ENCODE measurements around the gene KANSL3.

KANSL3 gene

GRCh38 chr2:96549967-96550786 lies 87.9 kb downstream of the KANSL3 start:
- no peak overlapping the region for H2BK15ac ChIP-seq (ENCODE audit: low read length)
- H2BK120ac ChIP-seq (ENCODE audit: low read depth, low read length): no peak overlapping the region
- H3K4me1 ChIP-seq (ENCODE audit: control insufficient read depth in 2 of 2, insufficient read depth in 1 of 2, low read depth in 1 of 2, low read length in 2 of 2): peaks cover 0 to 4% of the 10 kb centered on the region in 2 donors
- H3K18ac ChIP-seq (ENCODE audit: low read length): peak overlapping the region; percentile 71
- peak overlapping the region; percentile 56 for H2AK5ac ChIP-seq (ENCODE audit: low read depth, low read length)
- no peaks in the 10 kb centered on the region for H3K79me1 ChIP-seq (ENCODE audit: low read depth, low read length)
- H3K9me3 ChIP-seq (replicated peaks in 1 of 2; ENCODE audit: control insufficient read depth in 2 of 2, insufficient read depth in 1 of 2, low read depth in 1 of 2, low read length in 2 of 2): peaks cover 6 to 7% of the 10 kb centered on the region in 2 donors
- H3K14ac ChIP-seq (ENCODE audit: low read length): peak overlapping the region; percentile 56
- no peak overlapping the region for H3K4me2 ChIP-seq (ENCODE audit: insufficient read depth, low read length, poor library complexity, severe bottlenecking)
- no CpG with 5 or more reads among the region's 61 CpGs for WGBS, 2 donors (ENCODE audit: extremely low coverage in 2 of 2, insufficient read length in 2 of 2, insufficient replicate concordance in 1 of 2)
- H2BK5ac ChIP-seq (ENCODE audit: low read length): peak overlapping the region; percentile 53
- H3K36me3 ChIP-seq (replicated peaks in 1 of 2; ENCODE audit: control insufficient read depth in 2 of 2, insufficient read depth in 2 of 2, low read length in 2 of 2): peaks cover 1 to 14% of the 10 kb centered on the region in 2 donors
- H3K27ac ChIP-seq (replicated peaks; ENCODE audit: low read length): no peak overlapping the region
- no peak overlapping the region for H2BK12ac ChIP-seq (ENCODE audit: low read length)
- H3K23ac ChIP-seq (ENCODE audit: low read depth, low read length, poor library complexity): peak overlapping the region; percentile 73
- DNase-seq (ENCODE audit: low spot score): peak; percentile 26
- H3K4ac ChIP-seq (ENCODE audit: low read length): no peak overlapping the region
- no peak overlapping the region for H3K4me3 ChIP-seq (ENCODE audit: low read length in 2 of 2)
- H4K91ac ChIP-seq (ENCODE audit: low read depth, low read length, poor library complexity): no peak overlapping the region
- peaks cover 0 to 5% (median 0%) of the 10 kb centered on the region in 3 experiments for H3K27me3 ChIP-seq (ENCODE audit: control insufficient read depth in 3 of 3, insufficient read depth in 3 of 3, low read depth in 1 of 3, low read length in 3 of 3)
- H2AFZ ChIP-seq (ENCODE audit: low read length): no peak overlapping the region
- peak overlapping the region; percentile 43 for H4K8ac ChIP-seq (ENCODE audit: low read depth, low read length)
- H3K9ac ChIP-seq (ENCODE audit: low read depth, low read length, poor library complexity): no peak overlapping the region

- peaks cover 1 to 14% of the 10 kb centered on the region in 2 donors for H3K36me3 ChIP-seq (replicated peaks in 1 of 2; ENCODE audit: control insufficient read depth in 2 of 2, insufficient read depth in 2 of 2, low read length in 2 of 2)
- H3K79me1 ChIP-seq (ENCODE audit: low read depth, low read length): no peaks in the 10 kb centered on the region
- H3K9ac ChIP-seq (ENCODE audit: low read depth, low read length, poor library complexity): peak overlapping the region; percentile 50
- H3K4me3 ChIP-seq (ENCODE audit: low read length in 2 of 2): no peak overlapping the region
- H4K8ac ChIP-seq (ENCODE audit: low read depth, low read length): no peak overlapping the region
- H3K4ac ChIP-seq (ENCODE audit: low read length): no peak overlapping the region
- H2AFZ ChIP-seq (ENCODE audit: low read length): no peak overlapping the region
- H3K23ac ChIP-seq (ENCODE audit: low read depth, low read length, poor library complexity): no peak overlapping the region
- peak overlapping the region; percentile 60 for H2AK5ac ChIP-seq (ENCODE audit: low read depth, low read length)
- DNase-seq (ENCODE audit: low spot score): no peak
- peaks cover 6 to 10% of the 10 kb centered on the region in 2 donors for H3K9me3 ChIP-seq (replicated peaks in 1 of 2; ENCODE audit: control insufficient read depth in 2 of 2, insufficient read depth in 1 of 2, low read depth in 1 of 2, low read length in 2 of 2)
- H2BK5ac ChIP-seq (ENCODE audit: low read length): no peak overlapping the region
- H3K4me2 ChIP-seq (ENCODE audit: insufficient read depth, low read length, poor library complexity, severe bottlenecking): no peak overlapping the region
- peak overlapping the region; percentile 38 for H3K18ac ChIP-seq (ENCODE audit: low read length)
- H4K91ac ChIP-seq (ENCODE audit: low read depth, low read length, poor library complexity): no peak overlapping the region
- WGBS, 2 donors (ENCODE audit: extremely low coverage in 2 of 2, insufficient read length in 2 of 2, insufficient replicate concordance in 1 of 2): no CpG with 5 or more reads among the region's 4 CpGs
- H2BK12ac ChIP-seq (ENCODE audit: low read length): no peak overlapping the region
- H3K14ac ChIP-seq (ENCODE audit: low read length): no peak overlapping the region
- peak overlapping the region; percentile 27 for H2BK15ac ChIP-seq (ENCODE audit: low read length)
- peaks cover 0 to 4% of the 10 kb centered on the region in 2 donors for H3K4me1 ChIP-seq (ENCODE audit: control insufficient read depth in 2 of 2, insufficient read depth in 1 of 2, low read depth in 1 of 2, low read length in 2 of 2)
- peaks cover 0 to 5% (median 0%) of the 10 kb centered on the region in 3 experiments for H3K27me3 ChIP-seq (ENCODE audit: control insufficient read depth in 3 of 3, insufficient read depth in 3 of 3, low read depth in 1 of 3, low read length in 3 of 3)
- no peak overlapping the region for H3K27ac ChIP-seq (replicated peaks; ENCODE audit: low read length)
- no peak overlapping the region for H2BK120ac ChIP-seq (ENCODE audit: low read depth, low read length)
Measured at GRCh38 chr2:96549466-96549785, 88.7 kb downstream of the KANSL3 start.

GRCh38 chr2:96548558-96549465 lies 89.3 kb downstream of the KANSL3 start:
- no CpG with 5 or more reads among the region's 24 CpGs for WGBS, 2 donors (ENCODE audit: extremely low coverage in 2 of 2, insufficient read length in 2 of 2, insufficient replicate concordance in 1 of 2)
- Histone ChIP-seq H3K23ac (ENCODE audit: low read depth, low read length, poor library complexity) (peak overlapping the region; percentile 43), H2BK5ac (ENCODE audit: low read length) (peak overlapping the region; percentile 24), H3K14ac (ENCODE audit: low read length) (peak overlapping the region; percentile 56), H3K27ac (replicated peaks; ENCODE audit: low read length) (no peak overlapping the region), H3K4me2 (ENCODE audit: insufficient read depth, low read length, poor library complexity, severe bottlenecking) (no peak overlapping the region), H4K91ac (ENCODE audit: low read depth, low read length, poor library complexity) (no peak overlapping the region), H3K18ac (ENCODE audit: low read length) (peak overlapping the region; percentile 11), H2BK12ac (ENCODE audit: low read length) (no peak overlapping the region), H3K9ac (ENCODE audit: low read depth, low read length, poor library complexity) (peak overlapping the region; percentile 57), H2BK15ac (ENCODE audit: low read length) (peak overlapping the region; percentile 37), H2BK120ac (ENCODE audit: low read depth, low read length) (no peak overlapping the region), H4K8ac (ENCODE audit: low read depth, low read length) (no peak overlapping the region), H3K4ac (ENCODE audit: low read length) (no peak overlapping the region), H3K4me3 (ENCODE audit: low read length in 2 of 2) (no peak overlapping the region), H3K9me3 (replicated peaks in 1 of 2; ENCODE audit: control insufficient read depth in 2 of 2, insufficient read depth in 1 of 2, low read depth in 1 of 2, low read length in 2 of 2) (peaks cover 6 to 14% of the 10 kb centered on the region in 2 donors), H3K4me1 (ENCODE audit: control insufficient read depth in 2 of 2, insufficient read depth in 1 of 2, low read depth in 1 of 2, low read length in 2 of 2) (peaks cover 0 to 4% of the 10 kb centered on the region in 2 donors), H2AK5ac (ENCODE audit: low read depth, low read length) (peak overlapping the region; percentile 60), H3K79me1 (ENCODE audit: low read depth, low read length) (no peaks in the 10 kb centered on the region), H3K36me3 (replicated peaks in 1 of 2; ENCODE audit: control insufficient read depth in 2 of 2, insufficient read depth in 2 of 2, low read length in 2 of 2) (peaks cover 1 to 14% of the 10 kb centered on the region in 2 donors), H2AFZ (ENCODE audit: low read length) (no peak overlapping the region), H3K27me3 (ENCODE audit: control insufficient read depth in 3 of 3, insufficient read depth in 3 of 3, low read depth in 1 of 3, low read length in 3 of 3) (peaks cover 0 to 5% (median 0%) of the 10 kb centered on the region in 3 experiments)
- DNase-seq (ENCODE audit: low spot score): no peak

All from neuronal stem cell (in vitro differentiated cells).